Measurements from ENCODE around the gene BBS12. TPM values are rescaled to one million over a fixed set of nuclear protein-coding genes. Genes with fewer than 3 reads are reported as not detected.

BBS12 gene
- total and polyA plus RNA-seq, 9 of the 15 experiments (the other 6 are each of a cell fraction or from before 2014, with no cell fraction given): 2.7 to 6.5 (median 3.3) TPM

- no peak for TF ChIP-seq DEAF1 (CRISPR knock-in tag; IDR thresholded peaks at IDR 0.05)
- no peak for TF ChIP-seq HINFP (tag; conservative IDR thresholded peaks at IDR 0.05; ENCODE audit: low read depth)
- TF ChIP-seq RAD21 (CRISPR knock-in tag; conservative IDR thresholded peaks at IDR 0.05 in 1 of 2, IDR thresholded peaks at IDR 0.05 in 1 of 2): no peak
- no peak for TF ChIP-seq ZNF511 (CRISPR knock-in tag; IDR thresholded peaks at IDR 0.05)
- TF ChIP-seq ARID3B (CRISPR knock-in tag; IDR thresholded peaks at IDR 0.05; ENCODE audit: borderline replicate concordance): no peak
- TF ChIP-seq ZNF133 (CRISPR knock-in tag; IDR thresholded peaks at IDR 0.05): no peak
- no peak for TF ChIP-seq ZNF143 (CRISPR knock-in tag; IDR thresholded peaks at IDR 0.05)
- TF ChIP-seq MXI1 (IDR thresholded peaks at IDR 0.05; ENCODE audit: low read depth, low read length): no peak
- peak; percentile 81 for TF ChIP-seq CTBP1 (IDR thresholded peaks at IDR 0.05; ENCODE audit: borderline replicate concordance)
- no peak for TF ChIP-seq GTF2E2 (tag; IDR thresholded peaks at IDR 0.05)
- TF ChIP-seq ZNF121 (CRISPR knock-in tag; conservative IDR thresholded peaks at IDR 0.05): no peak
- TF ChIP-seq RBM34 (IDR thresholded peaks at IDR 0.05; ENCODE audit: borderline replicate concordance, insufficient read depth, low read length): no peak
- no peak for TF ChIP-seq SMAD3 (CRISPR knock-in tag; conservative IDR thresholded peaks at IDR 0.05)
- no peak for TF ChIP-seq CHCHD3 (CRISPR knock-in tag; IDR thresholded peaks at IDR 0.05)
- TF ChIP-seq SFPQ (IDR thresholded peaks at IDR 0.05; ENCODE audit: low read depth, low read length): no peak
- no peak for TF ChIP-seq USF1 (CRISPR knock-in tag; IDR thresholded peaks at IDR 0.05)
- TF ChIP-seq NFYB (IDR thresholded peaks at IDR 0.05; ENCODE audit: extremely low read depth, insufficient read length): no peak
- TF ChIP-seq RBM25 (IDR thresholded peaks at IDR 0.05; ENCODE audit: low read depth, low read length, severe bottlenecking): no peak
- TF ChIP-seq NELFE (IDR thresholded peaks at IDR 0.05; ENCODE audit: insufficient read depth, insufficient read length): no peak
Observed at GRCh38 chr4:122775987-122776836, 43.7 kb downstream of the BBS12 start (continued).

Measured in K562 (cell line).